ENCODE measurements around the gene LOXL4. TPM values are rescaled to one million over a fixed set of nuclear protein-coding genes. Genes with fewer than 3 reads are reported as not detected.

LOXL4 gene
- total and polyA plus RNA-seq, 8 donors: 0.29 to 23.7 (median 1.7) TPM

GRCh38 chr10:98259606-98260315 lies 8.2 kb downstream of the LOXL4 start:
- 58 to 72% (median 70%) methylated on average over 14 of the region's 14 CpGs for WGBS, 5 donors
- Histone ChIP-seq H3K4me3 (no peak overlapping the region), H3K27ac (no peak overlapping the region), H3K9me3 (no peaks in the 10 kb centered on the region), H3K27me3 (no peaks in the 10 kb centered on the region), H3K4me1 (peaks cover 0 to 16% (median 3%) of the 10 kb centered on the region in 4 donors), H3K36me3 (peaks cover 0 to 19% (median 4%) of the 10 kb centered on the region in 4 donors)
- intact Hi-C loops (cut with DNase I; ENCODE audit: low total_unique reads): no loop called here
- DNase-seq: peak in 1 of 2 donors; percentile 2
- TF ChIP-seq EP300 (IDR thresholded peaks at IDR 0.05): no peak
- TF ChIP-seq POLR2AphosphoS5 (IDR thresholded peaks at IDR 0.05): no peak
- no peak for TF ChIP-seq CTCF (IDR thresholded peaks at IDR 0.05)
- no peak for TF ChIP-seq POLR2A (IDR thresholded peaks at IDR 0.05)

GRCh38 chr10:98258683-98259454 lies 9.1 kb downstream of the LOXL4 start:
- Histone ChIP-seq H3K27me3 (no peaks in the 10 kb centered on the region), H3K9me3 (no peaks in the 10 kb centered on the region), H3K27ac (no peak overlapping the region), H3K4me3 (no peak overlapping the region), H3K4me1 (peaks cover 0 to 16% (median 3%) of the 10 kb centered on the region in 4 donors), H3K36me3 (peaks cover 0 to 19% (median 4%) of the 10 kb centered on the region in 4 donors)
- TF ChIP-seq CTCF (IDR thresholded peaks at IDR 0.05) (no peak), EP300 (IDR thresholded peaks at IDR 0.05) (no peak), POLR2AphosphoS5 (IDR thresholded peaks at IDR 0.05) (no peak)
- peak in 1 of 2 donors; percentile 1 for DNase-seq
- intact Hi-C loops (cut with DNase I; ENCODE audit: low total_unique reads): no loop called here
- WGBS, 5 donors: 75 to 86% (median 79%) methylated on average over 12 to 13 of the region's 13 CpGs

GRCh38 chr10:98257961-98258360 lies 10.0 kb downstream of the LOXL4 start:
- peak in 1 of 2 donors; percentile 1 for DNase-seq
- TF ChIP-seq POLR2AphosphoS5 (IDR thresholded peaks at IDR 0.05): no peak
- no peak for TF ChIP-seq CTCF (IDR thresholded peaks at IDR 0.05)
- no peak for TF ChIP-seq POLR2A (IDR thresholded peaks at IDR 0.05)
- TF ChIP-seq EP300 (IDR thresholded peaks at IDR 0.05): no peak
- Histone ChIP-seq H3K27ac (no peak overlapping the region), H3K4me1 (peaks cover 0 to 16% (median 3%) of the 10 kb centered on the region in 4 donors), H3K9me3 (no peaks in the 10 kb centered on the region), H3K27me3 (no peaks in the 10 kb centered on the region), H3K36me3 (peaks cover 0 to 26% (median 6%) of the 10 kb centered on the region in 4 donors), H3K4me3 (no peak overlapping the region)
- intact Hi-C loops (cut with DNase I; ENCODE audit: low total_unique reads): no loop called here
- WGBS, 5 donors: 92 to 94% (median 93%) methylated on average over 11 to 16 of the region's 16 CpGs

- 92 to 96% (median 93%) methylated on average over 12 of the region's 12 CpGs for WGBS, 5 donors
- Histone ChIP-seq H3K9me3 (no peaks in the 10 kb centered on the region), H3K4me1 (peaks cover 0 to 16% (median 3%) of the 10 kb centered on the region in 4 donors), H3K27me3 (no peaks in the 10 kb centered on the region), H3K4me3 (no peak overlapping the region), H3K27ac (no peak overlapping the region), H3K36me3 (peaks cover 0 to 32% (median 11%) of the 10 kb centered on the region in 4 donors)
- intact Hi-C loops (cut with DNase I; ENCODE audit: low total_unique reads): no loop called here
- peak in 1 of 2 donors; percentile 0 for DNase-seq
- no peak for TF ChIP-seq POLR2A (IDR thresholded peaks at IDR 0.05)
- no peak for TF ChIP-seq CTCF (IDR thresholded peaks at IDR 0.05)
- no peak for TF ChIP-seq EP300 (IDR thresholded peaks at IDR 0.05)
- no peak for TF ChIP-seq POLR2AphosphoS5 (IDR thresholded peaks at IDR 0.05)
These were observed 10.8 kb downstream of the LOXL4 start for GRCh38 chr10:98257198-98257597.

All from stomach (tissue), 9 donors.